Right lobe of liver (tissue), 6 donors: ENCODE measurements around the gene SCFD2. TPM values are rescaled to one million over a fixed set of nuclear protein-coding genes. Genes with fewer than 3 reads are reported as not detected.

Experiments
- ATAC-seq, 4 donors: fragments of 200-7000 bp; cut with Tn5 transposase; one replicate each; pipeline ENCODE4 v1.9.1; 2020; ENCODE audit warnings: mild to moderate bottlenecking in 4 of 4, moderate library complexity in 4 of 4
- DNase-seq, 3 donors: peaks; one replicate each; pipeline ENCODE4 v3.0.0-alpha.2; 2020
- H3K27ac ChIP-seq, 3 donors: fragments of 200-600 bp; one replicate each; pipeline ENCODE4 v1.8.0; 2022
- H3K27me3 ChIP-seq, 2 donors: fragments of 200-600 bp; one replicate each; pipeline ENCODE4 v1.8.0; 2022
- H3K36me3 ChIP-seq, 4 donors: fragments of 200-600 bp; sonication (generic) in 1 of 4; one replicate each; pipeline versions ENCODE4 v1.5.1 to v1.8.0; 2017 to 2022; ENCODE audit warnings: control low read depth in 1 of 4
- H3K4me1 ChIP-seq, 4 donors: fragments of 200-600 bp; sonication (generic) in 1 of 4; one replicate each; pipeline versions ENCODE4 v1.5.1 to v1.8.0; 2017 to 2022; ENCODE audit warnings: control low read depth in 1 of 4
- H3K4me3 ChIP-seq, 3 donors: fragments of 200-600 bp; one replicate each; pipeline ENCODE4 v1.8.0; 2022
- H3K9me3 ChIP-seq, 4 donors: fragments of 200-600 bp; sonication (generic) in 1 of 4; one replicate each; pipeline versions ENCODE4 v1.5.1 to v1.8.0; 2017 to 2022; ENCODE audit warnings: control low read depth in 1 of 4
- POLR2A ChIP-seq: fragments of 450-650 bp; IDR thresholded peaks from one replicate; pipeline ENCODE4 v1.6.1; 2017; ENCODE audit warnings: antibody characterized with exemption, mild to moderate bottlenecking
- WGBS: methylation state at CpG from one replicate; pipeline ENCODE4 v1.1.6; 2018; ENCODE audit warnings: low coverage, low lambda C conversion rate; ENCODE audit not compliant: insufficient coverage; ENCODE audit errors: missing lambda C conversion rate; 5-methylcytosine and 5-hydroxymethylcytosine counted together
- intact Hi-C, 2 donors: fragments of 100-400 bp; cut with DNase I; formaldehyde crosslinking; loops; one replicate each; pipeline versions ENCODE4 v1.11.2 to v1.14.1; 2022
- total RNA-seq, 6 experiments: library from RNA; depleted of rRNA in 2 of 6; stranded (reverse); fragments of >200 nt in 2 of 6; fragmentation: NEBNext Ultra II Directional in 3 of 6; extraction: Animal tissue kit (Norgen Biotek cat#: 25700) in 3 of 6; gene quantifications; one replicate each; pipeline versions ENCODE4 v1.1.0 to v1.2.4, GENCODE V29; 2016 to 2023
- TF ChIP-seq, protein P1 (sequence below), 4 donors: fragments of 200-600 bp in 3 of 4; fragments of 450-650 bp in 1 of 4; IDR thresholded peaks; one replicate each; pipeline versions ENCODE4 v1.5.1 to v1.8.0; 2016 to 2022; ENCODE audit warnings: antibody characterized with exemption in 4 of 4, mild to moderate bottlenecking in 2 of 4
- donor health status: DM: no; HTN: yes; CAD: no.
- donor health status: DM: no; HTN: no; CAD: no.
- donor health status: DM: no; HTN: no; CAD: no.
- donor health status: DM: no; HTN: yes; CAD: no.
- donor health status: DM: no; HTN: yes; CAD: no.

SCFD2 gene
- total RNA-seq, 6 experiments from 2014 or later: 7.6 to 17.1 (median 10.3) TPM

GRCh38 chr4:52903273-52903672 lies 462.6 kb downstream of the SCFD2 start:
- 100% methylated on average over 4 of the region's 4 CpGs for WGBS

GRCh38 chr4:52894443-52894842 lies 471.4 kb downstream of the SCFD2 start:
- H3K4me1 ChIP-seq: no peaks in the 10 kb centered on the region
- intact Hi-C loops: no loop called here
- H3K9me3 ChIP-seq: no peaks in the 10 kb centered on the region
- no peaks in the 10 kb centered on the region for H3K36me3 ChIP-seq
- no peak for ATAC-seq
- no peaks in the 10 kb centered on the region for H3K27me3 ChIP-seq
- TF ChIP-seq POLR2A: no peak
- TF ChIP-seq, protein P1, sequence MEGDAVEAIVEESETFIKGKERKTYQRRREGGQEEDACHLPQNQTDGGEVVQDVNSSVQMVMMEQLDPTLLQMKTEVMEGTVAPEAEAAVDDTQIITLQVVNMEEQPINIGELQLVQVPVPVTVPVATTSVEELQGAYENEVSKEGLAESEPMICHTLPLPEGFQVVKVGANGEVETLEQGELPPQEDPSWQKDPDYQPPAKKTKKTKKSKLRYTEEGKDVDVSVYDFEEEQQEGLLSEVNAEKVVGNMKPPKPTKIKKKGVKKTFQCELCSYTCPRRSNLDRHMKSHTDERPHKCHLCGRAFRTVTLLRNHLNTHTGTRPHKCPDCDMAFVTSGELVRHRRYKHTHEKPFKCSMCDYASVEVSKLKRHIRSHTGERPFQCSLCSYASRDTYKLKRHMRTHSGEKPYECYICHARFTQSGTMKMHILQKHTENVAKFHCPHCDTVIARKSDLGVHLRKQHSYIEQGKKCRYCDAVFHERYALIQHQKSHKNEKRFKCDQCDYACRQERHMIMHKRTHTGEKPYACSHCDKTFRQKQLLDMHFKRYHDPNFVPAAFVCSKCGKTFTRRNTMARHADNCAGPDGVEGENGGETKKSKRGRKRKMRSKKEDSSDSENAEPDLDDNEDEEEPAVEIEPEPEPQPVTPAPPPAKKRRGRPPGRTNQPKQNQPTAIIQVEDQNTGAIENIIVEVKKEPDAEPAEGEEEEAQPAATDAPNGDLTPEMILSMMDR (IDR thresholded peaks at IDR 0.05): no peak
- no peak for DNase-seq
- H3K27ac ChIP-seq: no peak overlapping the region
- WGBS: no CpG with 5 or more reads among the region's 1 CpG
- H3K4me3 ChIP-seq: no peak overlapping the region

More at GRCh38 chr4:52903273-52903672, 462.6 kb downstream of the SCFD2 start:
- Histone ChIP-seq H3K9me3 (no peaks in the 10 kb centered on the region), H3K27me3 (no peaks in the 10 kb centered on the region), H3K27ac (no peak overlapping the region), H3K4me3 (no peak overlapping the region), H3K4me1 (no peaks in the 10 kb centered on the region), H3K36me3 (no peaks in the 10 kb centered on the region)
- TF ChIP-seq, protein P1 (IDR thresholded peaks at IDR 0.05): no peak
- no peak for TF ChIP-seq POLR2A
- no peak for ATAC-seq
- DNase-seq: no peak
- intact Hi-C loops: no loop called here

DNA sequence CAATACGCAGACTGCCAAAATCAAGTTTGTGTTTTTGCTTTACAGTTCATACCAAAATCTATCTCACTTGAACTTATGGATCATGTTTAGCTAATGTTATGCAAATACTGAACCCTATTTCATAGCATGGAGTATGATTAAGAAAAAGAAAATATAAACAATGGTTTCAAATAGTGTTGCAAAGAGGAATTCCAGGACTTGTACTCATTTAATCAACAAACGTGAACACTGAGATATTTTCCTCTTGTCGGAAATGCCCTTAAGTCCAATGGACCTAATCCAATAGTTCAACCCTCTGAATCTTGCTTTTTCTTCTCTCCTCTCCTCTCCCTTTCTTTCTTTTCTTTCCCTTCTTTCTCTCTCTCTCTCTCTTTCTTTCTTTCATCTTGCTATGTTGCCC lies 473.0 kb downstream of the SCFD2 start:
- no peak overlapping the region for H3K27ac ChIP-seq
- intact Hi-C loops: no loop called here
- H3K4me3 ChIP-seq: no peak overlapping the region
- 91% methylated on average over 3 of the region's 3 CpGs for whole genome bisulfite sequencing
- no peak for DNase-seq
- no peaks in the 10 kb centered on the region for H3K36me3 ChIP-seq
- no peak for TF ChIP-seq POLR2A
- TF ChIP-seq, protein P1 (IDR thresholded peaks at IDR 0.05): no peak
- H3K27me3 ChIP-seq: no peaks in the 10 kb centered on the region
- H3K4me1 ChIP-seq: no peaks in the 10 kb centered on the region
- no peak for ATAC-seq
- H3K9me3 ChIP-seq: no peaks in the 10 kb centered on the region

DNA sequence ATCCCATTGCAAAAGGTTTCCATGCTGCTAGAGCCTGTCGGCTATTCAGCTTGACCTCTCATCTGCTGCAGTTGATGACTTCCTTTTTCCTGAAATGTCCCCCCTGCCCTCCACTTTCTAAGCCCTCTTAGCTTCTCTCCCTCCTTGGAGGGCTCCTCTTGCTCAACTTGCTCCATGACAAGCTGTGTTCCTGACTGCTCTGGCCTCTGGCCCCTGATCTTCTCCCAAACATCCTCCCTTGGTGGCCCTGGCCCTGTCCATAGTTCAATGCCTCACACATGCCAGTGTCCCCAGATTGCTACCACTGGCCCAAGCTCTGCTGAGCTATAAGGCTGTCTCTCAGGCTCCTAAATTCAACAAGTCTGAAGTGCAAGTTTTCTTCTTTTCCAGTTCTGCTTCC lies 474.1 kb downstream of the SCFD2 start:
- ATAC-seq (no peak), DNase-seq (no peak)
- WGBS: 60% methylated on average over 1 of the region's 1 CpG
- TF ChIP-seq, protein P1 (IDR thresholded peaks at IDR 0.05): no peak
- no peak for TF ChIP-seq POLR2A
- Histone ChIP-seq H3K27me3 (no peaks in the 10 kb centered on the region), H3K4me1 (no peaks in the 10 kb centered on the region), H3K9me3 (no peaks in the 10 kb centered on the region), H3K27ac (no peak overlapping the region), H3K36me3 (no peaks in the 10 kb centered on the region), H3K4me3 (no peak overlapping the region)
- intact Hi-C loops: no loop called here

GRCh38 chr4:52890521-52890791 lies 475.4 kb downstream of the SCFD2 start:
- intact Hi-C loops: no loop called here
- DNase-seq: no peak
- Histone ChIP-seq H3K4me1 (no peaks in the 10 kb centered on the region), H3K36me3 (no peaks in the 10 kb centered on the region), H3K9me3 (no peaks in the 10 kb centered on the region), H3K27ac (no peak overlapping the region), H3K27me3 (no peaks in the 10 kb centered on the region), H3K4me3 (no peak overlapping the region)
- WGBS: no CpG with 5 or more reads among the region's 1 CpG
- TF ChIP-seq POLR2A: no peak
- TF ChIP-seq, protein P1 (IDR thresholded peaks at IDR 0.05): no peak
- ATAC-seq: no peak
